ENCODE data around the gene AMN1.

DNA sequence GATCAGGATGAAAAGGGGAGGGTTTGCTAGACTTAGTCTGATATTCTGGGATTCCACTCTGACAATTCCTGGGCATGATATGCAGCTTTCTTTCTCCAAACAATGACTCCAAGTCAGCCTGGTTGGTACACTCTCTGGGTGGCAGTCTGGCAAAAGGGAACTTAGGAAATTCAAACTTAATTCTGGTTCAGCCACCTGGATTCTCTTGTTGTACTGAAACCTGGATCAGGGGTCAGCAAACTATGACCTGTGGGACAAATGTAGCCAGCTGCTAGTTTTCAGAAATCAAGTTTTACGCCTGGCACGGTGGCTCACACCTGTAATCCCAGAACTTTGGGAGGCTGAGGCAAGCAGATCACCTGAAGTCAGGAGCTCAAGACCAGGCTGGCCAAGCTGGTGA is 6.2 kb downstream of the AMN1 start:
- TF ChIP-seq, protein P1, sequence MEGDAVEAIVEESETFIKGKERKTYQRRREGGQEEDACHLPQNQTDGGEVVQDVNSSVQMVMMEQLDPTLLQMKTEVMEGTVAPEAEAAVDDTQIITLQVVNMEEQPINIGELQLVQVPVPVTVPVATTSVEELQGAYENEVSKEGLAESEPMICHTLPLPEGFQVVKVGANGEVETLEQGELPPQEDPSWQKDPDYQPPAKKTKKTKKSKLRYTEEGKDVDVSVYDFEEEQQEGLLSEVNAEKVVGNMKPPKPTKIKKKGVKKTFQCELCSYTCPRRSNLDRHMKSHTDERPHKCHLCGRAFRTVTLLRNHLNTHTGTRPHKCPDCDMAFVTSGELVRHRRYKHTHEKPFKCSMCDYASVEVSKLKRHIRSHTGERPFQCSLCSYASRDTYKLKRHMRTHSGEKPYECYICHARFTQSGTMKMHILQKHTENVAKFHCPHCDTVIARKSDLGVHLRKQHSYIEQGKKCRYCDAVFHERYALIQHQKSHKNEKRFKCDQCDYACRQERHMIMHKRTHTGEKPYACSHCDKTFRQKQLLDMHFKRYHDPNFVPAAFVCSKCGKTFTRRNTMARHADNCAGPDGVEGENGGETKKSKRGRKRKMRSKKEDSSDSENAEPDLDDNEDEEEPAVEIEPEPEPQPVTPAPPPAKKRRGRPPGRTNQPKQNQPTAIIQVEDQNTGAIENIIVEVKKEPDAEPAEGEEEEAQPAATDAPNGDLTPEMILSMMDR (IDR thresholded peaks at IDR 0.05; ENCODE audit: low read depth, low read length, poor library complexity, severe bottlenecking) = no peak
- no peak for TF ChIP-seq EZH2phosphoT487 (IDR thresholded peaks at IDR 0.05; ENCODE audit: borderline replicate concordance, low read length)
